Non-pigmented ciliary epithelial cell (primary cell): ENCODE measurements around the gene ATP2C1.

Source experiments
- DNase-seq: peaks from one replicate; pipeline ENCODE4 v3.0.0-alpha.2; 2010; ENCODE audit warnings: low read depth

ATP2C1 gene

DNA sequence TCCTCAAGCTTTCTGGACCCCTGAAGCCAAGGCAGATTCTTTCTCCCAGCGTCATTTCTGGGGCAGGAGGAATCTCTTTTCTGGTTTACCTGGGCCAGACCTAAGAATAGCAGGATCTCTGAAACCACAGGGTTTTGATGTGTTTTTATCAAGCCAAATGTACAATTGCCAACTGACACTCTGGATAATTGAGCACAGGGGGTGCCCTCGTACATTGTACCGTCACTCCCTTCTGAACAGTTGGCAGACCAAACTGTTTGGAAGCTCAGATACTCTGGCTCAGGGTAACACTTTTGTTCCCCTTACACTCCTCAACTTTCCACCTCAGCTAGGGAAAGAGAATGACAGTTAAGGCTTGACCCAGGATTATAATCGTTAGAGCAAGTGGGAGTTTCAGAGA is 82.8 kb downstream of the ATP2C1 start:
- no peak for DNase-seq

DNA sequence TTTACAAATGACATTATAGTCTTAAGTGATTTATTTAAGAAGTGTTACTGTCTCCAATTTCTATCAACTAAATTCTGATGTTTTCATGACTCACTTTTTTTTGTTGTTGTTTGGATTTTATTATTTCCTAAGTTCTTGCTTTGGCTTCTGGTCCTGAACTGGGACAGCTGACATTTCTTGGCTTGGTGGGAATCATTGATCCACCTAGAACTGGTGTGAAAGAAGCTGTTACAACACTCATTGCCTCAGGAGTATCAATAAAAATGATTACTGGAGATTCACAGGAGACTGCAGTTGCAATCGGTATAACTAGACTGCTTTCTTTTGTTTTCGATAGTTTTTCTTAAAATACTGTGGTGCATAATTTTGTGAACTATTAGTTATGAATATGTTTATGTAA is 85.2 kb downstream of the ATP2C1 start:
- DNase-seq, result no peak

DNA sequence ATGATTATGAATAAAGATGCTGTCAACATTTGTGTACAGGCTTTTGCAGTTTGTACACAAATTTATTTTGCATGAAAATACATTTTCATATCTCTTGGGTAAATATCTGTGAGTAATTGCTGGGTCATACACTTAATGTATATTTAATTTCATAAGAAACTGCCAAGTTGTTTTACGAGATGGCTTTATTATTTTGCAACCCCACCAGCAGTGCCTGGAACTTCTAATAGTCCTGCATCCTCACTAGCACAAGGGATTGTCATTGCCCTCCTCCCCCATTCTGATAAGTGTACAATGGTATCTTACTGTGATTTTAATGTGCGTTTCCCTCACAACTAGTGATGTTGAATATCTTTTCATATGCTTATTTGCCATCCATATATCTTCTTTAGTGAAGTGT is 87.6 kb downstream of the ATP2C1 start:
- no peak for DNase-seq

DNA sequence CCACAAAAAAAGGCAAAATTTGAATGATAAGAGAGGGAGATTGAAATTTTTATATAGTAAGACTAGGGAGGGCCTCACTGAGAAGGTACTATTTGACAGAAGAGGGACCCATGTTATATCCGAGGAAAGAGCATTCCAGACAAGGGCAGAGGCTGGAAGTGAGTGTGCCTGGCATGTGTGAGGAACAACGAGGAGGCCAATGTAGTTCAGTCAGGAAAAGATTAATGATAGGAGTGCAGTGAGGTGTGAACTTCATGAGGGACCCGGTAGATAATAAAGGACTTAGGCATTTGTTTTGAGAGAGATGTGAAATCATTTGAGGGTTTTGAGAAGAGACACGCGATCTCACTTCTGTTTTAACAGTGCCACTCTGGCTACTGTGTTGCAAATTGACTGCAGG is 96.4 kb downstream of the ATP2C1 start:
- DNase-seq, result no peak

DNA sequence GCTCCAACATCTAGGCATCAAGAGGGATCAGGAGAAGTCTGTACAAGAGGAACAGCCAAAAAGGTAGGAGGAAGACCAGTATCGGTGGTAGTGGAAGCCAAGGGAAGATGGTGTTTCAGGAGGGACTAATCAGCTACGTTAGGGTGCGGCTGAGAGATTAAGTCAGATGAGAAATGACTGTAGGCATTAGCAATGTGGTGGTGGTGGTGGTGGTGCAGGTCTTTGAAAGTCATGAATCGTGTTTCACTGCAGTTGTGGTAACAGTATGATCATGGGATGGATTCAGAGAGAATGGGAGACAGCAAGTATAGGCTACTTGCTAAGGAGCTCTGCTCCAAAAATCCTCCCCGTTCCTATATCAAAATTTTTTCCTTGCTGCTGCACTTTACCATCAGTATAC is 97.2 kb downstream of the ATP2C1 start:
- no peak for DNase-seq

DNA sequence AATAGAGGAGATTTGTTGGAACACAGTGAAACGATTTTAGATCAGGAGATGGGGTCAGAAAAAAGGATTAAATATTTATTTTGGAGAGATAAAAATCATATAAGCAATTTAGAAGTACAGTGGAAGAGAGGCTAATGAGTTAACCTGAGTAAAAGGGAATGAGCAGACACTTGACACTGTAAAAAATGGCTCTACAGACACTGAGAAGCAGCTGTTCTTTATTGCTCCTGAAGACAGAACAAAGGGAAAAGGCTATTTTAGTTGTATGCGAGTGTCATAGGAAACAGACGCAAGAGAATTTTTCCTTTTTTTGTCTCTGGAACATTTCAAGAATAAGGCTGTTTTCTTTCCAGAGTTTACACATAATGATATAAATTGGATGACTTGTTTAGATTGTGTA is 98.5 kb downstream of the ATP2C1 start:
- no peak for DNase-seq

DNA sequence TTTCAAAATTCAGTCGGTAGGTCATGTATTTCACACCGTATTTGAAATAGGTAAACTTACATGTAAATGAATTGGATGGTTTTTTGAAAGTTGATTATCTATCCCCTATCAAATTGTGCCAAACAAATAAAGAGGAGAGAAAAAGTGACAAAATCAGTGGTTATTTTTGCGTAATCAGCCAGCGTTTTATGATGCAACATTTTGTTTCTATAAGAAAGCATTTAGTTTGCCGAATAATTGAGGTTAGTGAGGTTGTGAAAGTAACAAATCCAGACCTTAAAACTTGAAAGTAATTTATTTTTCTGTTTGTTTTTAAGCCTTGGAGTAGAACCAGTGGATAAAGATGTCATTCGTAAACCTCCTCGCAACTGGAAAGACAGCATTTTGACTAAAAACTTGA is 103.4 kb downstream of the ATP2C1 start:
- no peak for DNase-seq

DNA sequence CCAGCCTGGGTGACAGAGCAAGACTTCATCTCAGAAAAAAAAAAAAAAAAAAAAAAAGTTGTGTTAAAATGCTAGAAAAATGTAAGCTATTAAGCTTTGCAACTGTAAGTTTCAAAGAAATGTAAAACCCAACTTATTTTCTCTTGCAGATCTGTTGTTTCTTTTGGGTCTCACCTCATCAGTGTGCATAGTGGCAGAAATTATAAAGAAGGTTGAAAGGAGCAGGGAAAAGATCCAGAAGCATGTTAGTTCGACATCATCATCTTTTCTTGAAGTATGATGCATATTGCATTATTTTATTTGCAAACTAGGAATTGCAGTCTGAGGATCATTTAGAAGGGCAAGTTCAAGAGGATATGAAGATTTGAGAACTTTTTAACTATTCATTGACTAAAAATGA is 107.2 kb downstream of the ATP2C1 start:
- DNase-seq, result no peak

DNA sequence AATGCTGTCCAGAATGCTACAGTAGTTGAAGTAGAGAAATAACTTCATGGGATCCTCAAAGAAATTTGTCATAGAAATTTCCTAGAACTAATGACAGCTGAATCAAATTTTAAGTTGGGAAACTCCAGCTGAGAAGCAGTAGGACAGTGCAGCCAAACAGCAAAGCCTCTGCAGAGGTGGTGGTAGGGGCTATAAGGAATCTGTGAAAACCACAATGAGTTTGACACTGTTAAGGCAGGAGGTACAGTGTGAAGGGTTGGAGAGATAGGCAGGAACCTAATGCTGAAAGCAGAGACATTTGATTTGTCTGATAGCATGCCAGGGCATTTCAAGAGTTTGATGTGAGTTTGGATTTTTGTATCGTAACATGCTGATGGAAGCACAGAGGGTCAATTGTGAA is 110.7 kb downstream of the ATP2C1 start:
- no peak for DNase-seq

DNA sequence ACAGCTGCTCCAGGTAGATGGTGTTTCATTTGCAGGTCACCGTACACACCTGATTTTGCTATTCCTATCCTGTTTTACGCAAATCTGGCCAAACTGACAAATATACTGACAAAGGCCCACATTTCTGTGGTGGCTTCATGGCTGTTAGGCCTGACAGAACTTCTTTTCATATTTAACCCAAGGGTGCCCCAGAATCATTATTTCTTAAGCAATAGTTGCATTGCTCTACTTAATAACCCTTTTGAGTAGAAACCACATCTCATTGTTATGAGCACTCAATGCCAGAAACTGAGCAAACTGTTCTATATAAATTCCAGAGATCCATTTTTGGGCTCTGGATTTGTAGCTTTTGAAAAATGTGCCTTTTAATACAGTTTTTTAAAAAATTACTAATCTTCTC is 113.4 kb downstream of the ATP2C1 start:
- DNase-seq, result no peak

DNA sequence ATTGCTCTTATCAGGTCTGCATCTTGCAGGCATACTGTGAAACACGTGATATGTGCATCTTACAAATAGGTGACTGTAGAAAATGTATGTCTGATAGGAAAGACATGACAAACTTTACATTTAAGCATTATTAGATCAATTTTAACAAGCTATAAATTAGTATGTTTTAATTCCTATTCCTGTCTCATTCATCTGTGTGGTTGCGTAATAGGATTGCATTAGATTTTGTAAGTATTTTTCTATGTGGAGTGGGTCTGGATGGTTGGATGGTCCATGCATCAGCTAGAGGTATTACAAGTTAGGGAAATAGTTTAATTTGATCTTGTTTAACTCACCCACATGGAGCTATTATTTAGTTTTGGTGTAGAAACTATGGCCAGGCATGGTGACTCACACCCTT is 113.9 kb downstream of the ATP2C1 start:
- no peak for DNase-seq

DNA sequence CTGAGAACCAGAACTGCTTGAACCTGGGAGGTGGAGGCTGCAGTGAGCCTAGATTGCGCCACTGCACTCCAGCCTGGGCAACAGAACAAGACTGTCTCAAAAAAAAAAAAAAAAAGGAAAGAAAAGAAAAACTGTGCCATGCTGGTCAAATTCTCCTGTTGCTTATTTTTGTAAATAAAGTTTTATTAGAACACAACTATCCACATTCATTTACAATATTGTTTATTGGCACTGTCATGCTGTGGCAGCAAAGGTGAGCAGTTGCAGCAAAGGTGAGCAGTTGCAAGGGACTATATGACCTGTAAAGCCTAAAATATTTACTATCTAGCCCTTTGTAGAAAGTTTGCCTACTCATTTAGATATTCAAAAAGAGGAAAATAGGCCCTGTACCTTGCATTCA is 114.4 kb downstream of the ATP2C1 start:
- no peak for DNase-seq

DNA sequence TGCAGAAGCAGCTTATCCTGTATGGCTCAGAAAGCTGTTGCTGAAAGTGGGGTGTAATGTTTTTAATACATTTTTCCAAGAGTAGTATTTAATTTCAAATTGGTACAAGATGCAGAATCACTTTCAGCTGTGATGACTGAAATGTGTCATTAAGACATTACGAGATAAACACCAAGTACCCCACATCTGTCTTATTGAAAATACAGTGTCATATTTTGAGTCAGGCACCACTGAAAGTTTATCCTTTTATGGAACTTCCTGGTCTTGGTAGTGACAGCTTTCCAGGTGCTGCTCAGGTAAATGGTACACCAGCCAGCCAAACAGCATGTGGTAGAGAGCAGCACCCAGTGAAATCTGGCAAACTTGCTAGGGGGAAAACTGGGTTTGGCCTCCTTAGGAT is 115.8 kb downstream of the ATP2C1 start:
- DNase-seq, result no peak

DNA sequence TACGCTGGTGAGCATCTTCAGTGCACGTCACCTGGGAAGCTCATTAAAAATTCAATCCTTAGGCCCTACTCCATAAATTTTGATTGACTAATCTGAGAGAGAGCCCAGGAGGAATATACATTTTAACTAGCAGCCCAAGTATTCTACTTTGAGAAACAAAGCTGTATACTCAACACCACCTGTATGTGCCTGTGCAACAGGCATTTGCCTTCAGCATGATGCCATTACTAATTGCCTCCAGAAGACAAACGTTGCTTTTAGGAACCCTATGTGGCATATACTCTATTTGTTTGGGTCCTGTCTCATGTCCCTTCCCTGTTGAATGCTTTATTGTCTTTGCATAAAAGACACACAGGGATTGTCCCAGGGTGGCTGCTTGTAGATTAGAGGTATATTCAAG is 125.1 kb downstream of the ATP2C1 start:
- DNase-seq, result no peak

DNA sequence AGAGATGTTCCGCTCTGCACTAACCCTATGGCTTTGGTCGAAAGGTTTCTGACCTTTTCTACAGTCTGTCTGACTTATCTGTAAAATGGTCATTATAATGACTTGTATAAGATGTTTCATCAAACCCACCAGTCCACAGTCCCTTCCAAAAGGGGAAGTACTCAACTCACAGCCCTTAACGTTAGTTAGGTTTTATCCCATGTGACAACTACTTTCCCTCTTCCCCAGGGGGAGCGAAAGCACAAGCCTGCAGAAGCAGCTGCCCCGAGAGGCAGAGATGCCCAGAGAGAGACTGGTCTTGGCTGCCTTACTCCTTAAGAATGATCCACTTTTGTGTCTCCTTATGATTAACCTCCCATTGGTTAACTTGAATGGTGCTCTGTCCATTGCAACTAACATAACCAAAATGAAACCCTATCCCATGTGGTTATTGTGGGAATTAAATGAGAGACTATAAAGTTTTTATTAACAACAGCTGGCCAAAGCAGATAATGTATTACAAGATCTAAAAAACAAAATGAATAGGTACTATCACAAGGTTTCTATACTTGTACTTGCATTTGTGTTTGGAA is 126.3 kb downstream of the ATP2C1 start:
- no peak for DNase-seq

DNA sequence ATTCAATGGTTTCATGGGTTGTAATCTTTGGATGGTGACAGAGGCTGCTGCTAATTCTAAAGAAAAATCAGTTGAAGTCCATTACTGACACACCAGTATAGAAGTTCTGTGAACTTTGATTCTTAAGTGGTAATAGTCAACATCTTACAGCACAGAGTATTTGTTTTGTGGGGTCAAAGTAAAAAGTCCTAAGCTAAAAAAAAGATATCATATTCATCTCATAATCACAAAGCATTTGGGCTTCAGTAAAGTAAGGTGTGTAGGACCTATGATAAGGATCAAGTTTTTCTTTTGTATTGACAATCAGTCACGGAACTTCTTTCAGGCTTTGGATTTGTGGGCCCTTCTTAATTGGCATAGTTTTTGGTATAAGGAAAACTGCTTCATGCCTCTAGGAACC is 131.7 kb downstream of the ATP2C1 start:
- no peak for DNase-seq

DNA sequence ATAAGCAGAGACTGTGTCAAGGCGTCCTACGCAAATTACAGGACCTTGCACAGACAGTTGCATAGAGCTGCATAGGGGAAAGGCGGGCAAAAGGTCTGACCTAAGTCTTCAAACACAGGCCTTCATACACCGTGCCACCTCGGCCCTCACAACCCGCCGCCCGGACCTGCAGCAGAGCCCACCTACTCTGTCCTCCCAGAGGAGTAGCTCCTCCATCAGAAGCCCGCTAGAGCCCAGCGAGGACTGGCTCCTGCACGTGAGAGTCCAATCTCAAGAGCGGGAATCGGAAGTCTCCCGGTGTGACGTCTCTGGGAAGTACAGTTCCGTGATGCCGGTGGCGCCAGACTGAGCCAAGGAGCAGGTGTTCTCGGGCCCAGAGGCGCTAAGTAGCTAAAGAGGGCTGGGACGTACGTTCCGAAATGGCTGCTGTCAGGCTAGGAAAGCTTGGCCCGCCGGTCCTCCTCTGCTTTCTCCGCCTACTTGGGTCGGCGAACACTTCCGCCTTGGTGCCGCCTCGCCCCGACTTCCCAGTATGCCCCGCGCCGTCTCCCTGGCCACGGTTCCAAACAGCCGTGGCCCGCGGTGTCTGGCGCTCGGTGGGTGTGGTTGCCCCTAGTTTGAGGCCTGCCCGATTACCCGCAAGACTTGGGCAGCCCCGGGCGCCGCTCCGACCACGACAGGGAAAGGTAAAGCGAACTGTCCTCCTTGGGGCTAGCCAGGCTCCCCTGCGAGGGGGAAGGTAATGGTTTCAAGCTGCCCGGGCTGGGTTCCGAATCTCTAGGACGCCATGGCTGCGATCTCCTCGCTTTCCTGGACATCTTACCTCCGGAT is 132.7 kb downstream of the ATP2C1 start, which contains the start of the genes ASTE1 and NEK11:
TSS of gene ASTE1 (minus strand) at position 505 of the 831 bp plus-strand sequence. CDS start 1,519 bp downstream, outside the sequence.
TSS of gene NEK11 (plus strand) at position 557 of the 831 bp plus-strand sequence. CDS start 2,832 bp downstream, outside the sequence.
- DNase-seq, result peak; percentile 36

DNA sequence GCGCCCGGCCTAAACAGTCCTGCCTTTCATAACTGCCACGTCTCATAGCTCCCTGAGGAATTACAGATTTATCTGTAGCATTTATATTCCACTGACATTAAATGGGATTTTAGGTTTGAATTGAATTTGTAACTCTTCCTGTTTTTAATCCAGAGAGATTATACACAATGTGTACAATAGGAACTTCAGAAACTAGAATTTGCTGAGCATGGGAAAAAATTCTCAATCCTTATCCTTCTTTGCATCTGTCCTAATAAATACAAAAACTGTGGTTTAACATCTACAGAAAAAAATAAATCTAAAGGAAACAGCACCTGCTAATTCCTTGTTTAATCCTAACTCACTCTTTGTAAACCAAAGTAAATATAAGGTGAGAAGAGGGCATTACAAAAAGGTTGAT is 135.0 kb downstream of the ATP2C1 start:
- DNase-seq, result no peak

DNA sequence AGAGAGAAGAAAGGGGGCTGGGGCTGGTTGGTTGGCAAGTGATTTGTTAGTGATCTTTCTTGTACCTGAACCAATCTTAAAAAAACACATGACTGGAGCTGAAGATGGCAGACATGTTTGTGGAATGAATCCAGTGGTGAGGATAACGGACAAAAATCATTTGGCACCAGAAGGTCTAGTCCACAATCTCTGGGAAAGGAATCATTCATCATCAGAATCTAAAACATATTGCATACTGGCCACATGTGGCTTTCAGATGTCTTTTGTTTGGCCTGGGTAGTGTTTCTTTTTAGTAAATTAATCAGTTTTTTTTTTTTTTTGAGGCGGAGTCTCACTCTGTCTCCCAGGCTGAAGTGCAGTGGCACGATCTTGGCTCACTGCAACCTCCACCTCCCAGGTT is 137.8 kb downstream of the ATP2C1 start:
- DNase-seq, result no peak

DNA sequence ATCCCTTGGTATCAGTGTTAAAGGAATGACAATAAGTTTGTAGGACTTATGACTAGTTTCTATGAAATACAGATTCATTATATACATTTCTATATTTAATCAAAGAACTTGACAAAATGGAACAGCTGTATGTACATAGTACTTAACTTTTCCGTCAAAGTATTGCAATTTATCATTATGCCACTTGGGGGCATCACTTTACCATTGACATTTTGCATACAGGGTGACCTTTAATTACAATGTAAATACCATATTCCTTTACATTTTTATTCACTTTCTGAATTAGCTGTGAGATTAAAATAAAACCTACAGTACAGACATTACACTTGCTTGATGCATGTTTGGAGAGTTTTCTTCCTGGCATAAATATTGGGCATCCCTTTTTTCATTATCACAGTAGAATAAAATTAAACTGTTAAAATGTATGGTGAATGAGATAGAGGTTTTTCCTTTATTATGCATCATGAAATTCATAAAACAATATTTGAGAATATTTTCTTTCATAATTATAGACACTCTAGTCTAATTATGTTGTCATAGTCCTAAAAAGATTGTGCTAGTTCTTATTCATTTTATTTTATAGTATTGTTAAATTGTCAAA is 139.7 kb downstream of the ATP2C1 start:
- DNase-seq, result peak; percentile 32

DNA sequence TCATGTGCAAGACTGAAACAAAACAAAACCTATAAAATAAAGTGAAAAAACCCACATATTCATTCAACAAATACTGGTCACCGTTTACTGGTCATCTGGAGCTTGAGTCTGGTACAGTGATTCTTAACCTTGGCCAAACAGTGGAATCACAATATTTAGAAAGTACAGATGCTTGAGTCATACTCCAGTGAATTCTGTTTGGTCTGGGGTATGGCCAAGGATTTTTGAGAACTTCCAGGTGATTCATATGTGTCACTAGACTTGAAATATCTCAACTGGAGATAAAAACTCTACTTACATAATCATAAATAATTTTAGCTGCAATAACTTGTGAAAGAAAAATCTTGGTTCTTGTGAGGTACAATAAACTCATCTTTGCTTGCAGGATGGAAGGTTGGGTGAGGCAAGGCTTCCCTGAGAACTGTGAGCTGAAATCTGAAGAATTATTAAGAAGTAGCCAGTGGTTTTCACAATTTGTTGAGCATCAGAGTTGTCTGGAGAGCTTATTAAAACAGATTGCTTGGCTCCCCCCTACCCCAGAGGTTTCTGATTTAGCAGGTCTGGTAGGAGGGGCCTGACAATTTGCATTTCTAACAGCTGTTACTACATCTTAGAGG is 142.4 kb downstream of the ATP2C1 start:
- peak; percentile 67 for DNase-seq

DNA sequence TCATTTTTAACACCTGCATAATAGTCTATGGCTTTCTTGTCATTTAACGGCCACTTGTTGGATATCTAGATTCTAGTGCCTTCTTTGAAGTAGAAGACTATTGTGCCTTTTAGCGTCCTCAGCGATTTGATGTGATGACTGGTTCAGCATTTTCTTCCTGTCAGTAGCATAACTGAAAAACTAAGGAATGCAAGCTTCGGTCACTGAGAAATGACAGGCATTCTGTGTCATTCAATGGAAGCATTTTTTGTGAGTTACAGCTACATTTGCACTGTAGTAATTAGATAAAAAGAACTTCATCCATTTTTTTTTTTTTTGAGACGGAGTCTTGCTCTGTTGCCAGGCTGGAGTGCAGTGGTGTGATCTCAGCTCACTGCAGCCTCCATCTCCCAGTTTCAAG is 143.1 kb downstream of the ATP2C1 start:
- peak; percentile 27 for DNase-seq

DNA sequence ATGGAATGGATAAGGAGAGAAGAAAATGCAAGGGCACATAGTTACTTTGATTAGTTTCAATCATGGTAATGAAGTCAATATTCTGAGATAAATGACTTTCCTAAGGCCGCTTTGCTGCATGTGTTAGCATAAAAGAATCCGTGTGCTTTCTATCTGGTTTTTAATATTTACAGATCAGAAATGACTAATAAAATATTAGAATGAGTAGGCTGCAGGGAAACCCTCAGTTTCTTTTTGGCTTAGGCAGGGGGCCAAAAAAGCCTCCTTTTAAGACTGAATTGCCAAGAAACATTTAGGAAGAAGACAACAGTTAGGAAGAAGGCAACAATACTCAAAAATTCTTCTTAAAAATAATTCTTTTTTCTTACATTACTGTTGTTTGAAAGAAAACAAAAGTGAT is 144.4 kb downstream of the ATP2C1 start:
- no peak for DNase-seq
